ENCODE measurements around the gene BCAS1.

BCAS1 gene

GRCh38 chr20:54078296-54078984, 8.0 kb upstream of the BCAS1 start:
- no peak for DNase-seq
- no peak for TF ChIP-seq POLR2A (IDR thresholded peaks at IDR 0.05; ENCODE audit: low read length)
- no peak for TF ChIP-seq GATA1 (IDR thresholded peaks at IDR 0.05; ENCODE audit: low read depth, low read length)

GRCh38 chr20:54076259-54076658, 5.9 kb upstream of the BCAS1 start:
- TF ChIP-seq GATA1 (IDR thresholded peaks at IDR 0.05; ENCODE audit: low read depth, low read length) (no peak), POLR2A (IDR thresholded peaks at IDR 0.05; ENCODE audit: low read length) (no peak)
- DNase-seq: no peak

- DNase-seq: no peak
- no peak for TF ChIP-seq GATA1 (IDR thresholded peaks at IDR 0.05; ENCODE audit: low read depth, low read length)
- TF ChIP-seq POLR2A (IDR thresholded peaks at IDR 0.05; ENCODE audit: low read length): no peak
These were observed 4.9 kb upstream of the BCAS1 start for GRCh38 chr20:54075322-54075721.

- TF ChIP-seq GATA1 (IDR thresholded peaks at IDR 0.05; ENCODE audit: low read depth, low read length) (no peak), POLR2A (IDR thresholded peaks at IDR 0.05; ENCODE audit: low read length) (no peak)
- DNase-seq: no peak
These were observed 4.1 kb upstream of the BCAS1 start for GRCh38 chr20:54074511-54074910.

GRCh38 chr20:54073288-54073687, 2.9 kb upstream of the BCAS1 start:
- DNase-seq: no peak
- TF ChIP-seq GATA1 (IDR thresholded peaks at IDR 0.05; ENCODE audit: low read depth, low read length): no peak
- TF ChIP-seq POLR2A (IDR thresholded peaks at IDR 0.05; ENCODE audit: low read length): no peak

GRCh38 chr20:54069501-54069971, 858 bp downstream of the BCAS1 start:
- no peak for TF ChIP-seq GATA1 (IDR thresholded peaks at IDR 0.05; ENCODE audit: low read depth, low read length)
- TF ChIP-seq POLR2A (IDR thresholded peaks at IDR 0.05; ENCODE audit: low read length): no peak
- no peak for DNase-seq

- DNase-seq: no peak
- TF ChIP-seq POLR2A (IDR thresholded peaks at IDR 0.05; ENCODE audit: low read length) (no peak), GATA1 (IDR thresholded peaks at IDR 0.05; ENCODE audit: low read depth, low read length) (no peak)
These were observed 1.4 kb downstream of the BCAS1 start for GRCh38 chr20:54068966-54069365.

GRCh38 chr20:54068495-54068894, 1.9 kb downstream of the BCAS1 start:
- no peak for DNase-seq
- TF ChIP-seq POLR2A (IDR thresholded peaks at IDR 0.05; ENCODE audit: low read length): no peak

GRCh38 chr20:54067606-54068174, 2.7 kb downstream of the BCAS1 start:
- TF ChIP-seq POLR2A (IDR thresholded peaks at IDR 0.05; ENCODE audit: low read length) (no peak), GATA1 (IDR thresholded peaks at IDR 0.05; ENCODE audit: low read depth, low read length) (no peak)
- DNase-seq: peak; percentile 88 to 91

GRCh38 chr20:54065601-54066038, 4.8 kb downstream of the BCAS1 start:
- TF ChIP-seq GATA1 (IDR thresholded peaks at IDR 0.05; ENCODE audit: low read depth, low read length): peak; percentile 81
- peak; percentile 52 for TF ChIP-seq POLR2A (IDR thresholded peaks at IDR 0.05; ENCODE audit: low read length)
- peak; percentile 93 to 98 for DNase-seq

- no peak for DNase-seq
- no peak for TF ChIP-seq POLR2A (IDR thresholded peaks at IDR 0.05; ENCODE audit: low read length)
- TF ChIP-seq GATA1 (IDR thresholded peaks at IDR 0.05; ENCODE audit: low read depth, low read length): no peak
These were observed 5.5 kb downstream of the BCAS1 start for GRCh38 chr20:54064939-54065338.

- no peak for TF ChIP-seq GATA1 (IDR thresholded peaks at IDR 0.05; ENCODE audit: low read depth, low read length)
- no peak for TF ChIP-seq POLR2A (IDR thresholded peaks at IDR 0.05; ENCODE audit: low read length)
- DNase-seq: peak; percentile 17 to 40
These were observed 6.3 kb downstream of the BCAS1 start for GRCh38 chr20:54063992-54064676.

- no peak for DNase-seq
- TF ChIP-seq POLR2A (IDR thresholded peaks at IDR 0.05; ENCODE audit: low read length) (no peak), GATA1 (IDR thresholded peaks at IDR 0.05; ENCODE audit: low read depth, low read length) (no peak)
These were observed 6.8 kb downstream of the BCAS1 start for GRCh38 chr20:54063580-54063979.

GRCh38 chr20:54062812-54063280, 7.5 kb downstream of the BCAS1 start:
- TF ChIP-seq POLR2A (IDR thresholded peaks at IDR 0.05; ENCODE audit: low read length): no peak
- no peak for TF ChIP-seq GATA1 (IDR thresholded peaks at IDR 0.05; ENCODE audit: low read depth, low read length)
- peak; percentile 73 to 74 for DNase-seq

Data from erythroblast (primary cell).